GM12878 (cell line): ENCODE data around the gene CEP76. TPM values are rescaled to one million over a fixed set of nuclear protein-coding genes. Genes with fewer than 3 reads are reported as not detected.

Experiments used
- BMI1 ChIP-seq: fragments of 450-650 bp; IDR thresholded peaks from 2 replicates; pipeline ENCODE4 v1.6.1; 2016; ENCODE audit warnings: mild to moderate bottlenecking, moderate library complexity, borderline replicate concordance
- DPF2 ChIP-seq: fragments of 450-650 bp; IDR thresholded peaks from 2 replicates; pipeline ENCODE4 v1.6.1; 2017; ENCODE audit warnings: mild to moderate bottlenecking
- EP300 ChIP-seq, 2 experiments: fragments of 150-350 bp in 1 of 2; IDR thresholded peaks; 2 replicates each; pipeline ENCODE4 v1.6.1; 2011 to 2012; ENCODE audit warnings: low read depth in 2 of 2, low read length in 2 of 2, borderline replicate concordance in 1 of 2, improper control_type of control experiment in 1 of 2, inconsistent platforms in 1 of 2; ENCODE audit not compliant: control insufficient read depth in 1 of 2
- IKZF1 ChIP-seq: fragments of 450-650 bp; conservative IDR thresholded peaks from 2 replicates; pipeline ENCODE4 v1.6.1; 2017; ENCODE audit warnings: antibody characterized with exemption, mild to moderate bottlenecking
- SUPT20H ChIP-seq: IDR thresholded peaks from 2 replicates; pipeline ENCODE4 v1.6.1; 2011; ENCODE audit warnings: low read depth, mild to moderate bottlenecking, low read length, moderate library complexity, borderline replicate concordance; ENCODE audit not compliant: control insufficient read depth
- ZNF207 ChIP-seq: fragments of 450-650 bp; IDR thresholded peaks from 2 replicates; pipeline ENCODE4 v1.6.1; 2014; ENCODE audit warnings: antibody characterized with exemption, mild to moderate bottlenecking, borderline replicate concordance
- ZNF274 ChIP-seq: IDR thresholded peaks from one replicate; pipeline ENCODE4 v1.8.0; 2011; ENCODE audit not compliant: insufficient read length, insufficient read depth
- polyA plus RNA-seq, 11 experiments: library from polyadenylated mRNA; depleted of rRNA in 4 of 11; unstranded in 6 of 11; stranded (reverse) in 5 of 11; fragments of >200 nt; fragmentation: Nextera tagmentation in 4 of 11; fragmentation: Illumina TruSeq in 1 of 11; extraction: Ambion mirVana in 4 of 11; extraction: Trizol in 1 of 11; gene quantifications; 1 replicate in 1 of 11; 2 replicates in 10 of 11; pipeline versions ENCODE4 v1.2.1 to v1.2.3, GENCODE V29; 2011 to 2016; ENCODE audit warnings: inconsistent platforms in 2 of 11, missing spikeins in 2 of 11, low read depth in 1 of 11
- total RNA-seq, 4 experiments: library from RNA; depleted of rRNA in 3 of 4; stranded (reverse); fragments of >200 nt in 3 of 4; fragmentation: Illumina TruSeq in 1 of 4; extraction: Trizol in 1 of 4; gene quantifications; 2 replicates each; pipeline versions ENCODE4 v1.2.1 to v1.2.3, GENCODE V29; 2013 to 2021
- TF ChIP-seq, protein P1 (sequence below): IDR thresholded peaks from 2 replicates; pipeline ENCODE4 v1.6.1; 2012; ENCODE audit warnings: improper control_type of control experiment, low read depth, low read length; ENCODE audit not compliant: insufficient replicate concordance
- TF ChIP-seq, protein P2 (sequence below): fragments of 450-650 bp; formaldehyde crosslinking; IDR thresholded peaks from 2 replicates; pipeline ENCODE4 v1.5.0; 2022; ENCODE audit warnings: mild to moderate bottlenecking, missing genetic modification characterization
- TF ChIP-seq, protein P3 (sequence below): fragments of 450-650 bp; conservative IDR thresholded peaks from 2 replicates; pipeline ENCODE4 v1.6.1; 2017; ENCODE audit warnings: mild to moderate bottlenecking, moderate library complexity

CEP76 gene
- total and polyA plus RNA-seq, 10 of the 15 experiments (the other 5 are each of a cell fraction or from before 2014, with no cell fraction given), result 3.9 to 14.9 (median 13.2) TPM

DNA sequence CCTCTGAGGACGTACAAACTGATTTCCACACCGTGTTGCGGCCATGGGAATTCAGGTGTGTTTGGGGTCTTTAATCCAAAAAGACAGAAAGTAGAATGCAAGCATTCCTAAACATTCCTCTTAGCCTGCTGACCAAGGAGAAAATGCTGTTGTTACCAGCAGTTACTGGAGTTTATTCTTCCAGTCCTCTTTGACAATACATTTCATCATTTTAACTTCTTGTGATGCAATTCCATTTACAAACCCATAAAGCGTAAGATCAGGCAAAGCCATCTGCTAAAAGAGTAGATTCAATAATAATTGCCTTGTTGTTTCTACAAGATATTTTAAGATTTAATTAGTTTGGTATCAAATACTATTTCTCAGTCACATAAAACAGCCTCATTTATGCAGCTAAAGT is 77.3 kb downstream of the CEP76 start (continued):
- TF ChIP-seq, protein P1, sequence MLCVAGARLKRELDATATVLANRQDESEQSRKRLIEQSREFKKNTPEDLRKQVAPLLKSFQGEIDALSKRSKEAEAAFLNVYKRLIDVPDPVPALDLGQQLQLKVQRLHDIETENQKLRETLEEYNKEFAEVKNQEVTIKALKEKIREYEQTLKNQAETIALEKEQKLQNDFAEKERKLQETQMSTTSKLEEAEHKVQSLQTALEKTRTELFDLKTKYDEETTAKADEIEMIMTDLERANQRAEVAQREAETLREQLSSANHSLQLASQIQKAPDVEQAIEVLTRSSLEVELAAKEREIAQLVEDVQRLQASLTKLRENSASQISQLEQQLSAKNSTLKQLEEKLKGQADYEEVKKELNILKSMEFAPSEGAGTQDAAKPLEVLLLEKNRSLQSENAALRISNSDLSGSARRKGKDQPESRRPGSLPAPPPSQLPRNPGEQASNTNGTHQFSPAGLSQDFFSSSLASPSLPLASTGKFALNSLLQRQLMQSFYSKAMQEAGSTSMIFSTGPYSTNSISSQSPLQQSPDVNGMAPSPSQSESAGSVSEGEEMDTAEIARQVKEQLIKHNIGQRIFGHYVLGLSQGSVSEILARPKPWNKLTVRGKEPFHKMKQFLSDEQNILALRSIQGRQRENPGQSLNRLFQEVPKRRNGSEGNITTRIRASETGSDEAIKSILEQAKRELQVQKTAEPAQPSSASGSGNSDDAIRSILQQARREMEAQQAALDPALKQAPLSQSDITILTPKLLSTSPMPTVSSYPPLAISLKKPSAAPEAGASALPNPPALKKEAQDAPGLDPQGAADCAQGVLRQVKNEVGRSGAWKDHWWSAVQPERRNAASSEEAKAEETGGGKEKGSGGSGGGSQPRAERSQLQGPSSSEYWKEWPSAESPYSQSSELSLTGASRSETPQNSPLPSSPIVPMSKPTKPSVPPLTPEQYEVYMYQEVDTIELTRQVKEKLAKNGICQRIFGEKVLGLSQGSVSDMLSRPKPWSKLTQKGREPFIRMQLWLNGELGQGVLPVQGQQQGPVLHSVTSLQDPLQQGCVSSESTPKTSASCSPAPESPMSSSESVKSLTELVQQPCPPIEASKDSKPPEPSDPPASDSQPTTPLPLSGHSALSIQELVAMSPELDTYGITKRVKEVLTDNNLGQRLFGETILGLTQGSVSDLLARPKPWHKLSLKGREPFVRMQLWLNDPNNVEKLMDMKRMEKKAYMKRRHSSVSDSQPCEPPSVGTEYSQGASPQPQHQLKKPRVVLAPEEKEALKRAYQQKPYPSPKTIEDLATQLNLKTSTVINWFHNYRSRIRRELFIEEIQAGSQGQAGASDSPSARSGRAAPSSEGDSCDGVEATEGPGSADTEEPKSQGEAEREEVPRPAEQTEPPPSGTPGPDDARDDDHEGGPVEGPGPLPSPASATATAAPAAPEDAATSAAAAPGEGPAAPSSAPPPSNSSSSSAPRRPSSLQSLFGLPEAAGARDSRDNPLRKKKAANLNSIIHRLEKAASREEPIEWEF, result no peak
- TF ChIP-seq BMI1 (no peak), ZNF207 (no peak), ZNF274 (no peak), DPF2 (no peak), IKZF1 (no peak), EP300 (IDR thresholded peaks at IDR 0.05; ENCODE audit: borderline replicate concordance in 1 of 2, control insufficient read depth in 1 of 2, low read depth in 2 of 2, low read length in 2 of 2) (no peak), SUPT20H (no peak)
- TF ChIP-seq, protein P2, sequence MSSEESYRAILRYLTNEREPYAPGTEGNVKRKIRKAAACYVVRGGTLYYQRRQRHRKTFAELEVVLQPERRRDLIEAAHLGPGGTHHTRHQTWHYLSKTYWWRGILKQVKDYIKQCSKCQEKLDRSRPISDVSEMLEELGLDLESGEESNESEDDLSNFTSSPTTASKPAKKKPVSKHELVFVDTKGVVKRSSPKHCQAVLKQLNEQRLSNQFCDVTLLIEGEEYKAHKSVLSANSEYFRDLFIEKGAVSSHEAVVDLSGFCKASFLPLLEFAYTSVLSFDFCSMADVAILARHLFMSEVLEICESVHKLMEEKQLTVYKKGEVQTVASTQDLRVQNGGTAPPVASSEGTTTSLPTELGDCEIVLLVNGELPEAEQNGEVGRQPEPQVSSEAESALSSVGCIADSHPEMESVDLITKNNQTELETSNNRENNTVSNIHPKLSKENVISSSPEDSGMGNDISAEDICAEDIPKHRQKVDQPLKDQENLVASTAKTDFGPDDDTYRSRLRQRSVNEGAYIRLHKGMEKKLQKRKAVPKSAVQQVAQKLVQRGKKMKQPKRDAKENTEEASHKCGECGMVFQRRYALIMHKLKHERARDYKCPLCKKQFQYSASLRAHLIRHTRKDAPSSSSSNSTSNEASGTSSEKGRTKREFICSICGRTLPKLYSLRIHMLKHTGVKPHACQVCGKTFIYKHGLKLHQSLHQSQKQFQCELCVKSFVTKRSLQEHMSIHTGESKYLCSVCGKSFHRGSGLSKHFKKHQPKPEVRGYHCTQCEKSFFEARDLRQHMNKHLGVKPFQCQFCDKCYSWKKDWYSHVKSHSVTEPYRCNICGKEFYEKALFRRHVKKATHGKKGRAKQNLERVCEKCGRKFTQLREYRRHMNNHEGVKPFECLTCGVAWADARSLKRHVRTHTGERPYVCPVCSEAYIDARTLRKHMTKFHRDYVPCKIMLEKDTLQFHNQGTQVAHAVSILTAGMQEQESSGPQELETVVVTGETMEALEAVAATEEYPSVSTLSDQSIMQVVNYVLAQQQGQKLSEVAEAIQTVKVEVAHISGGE (CRISPR knock-in tag), result no peak
- TF ChIP-seq, protein P3, sequence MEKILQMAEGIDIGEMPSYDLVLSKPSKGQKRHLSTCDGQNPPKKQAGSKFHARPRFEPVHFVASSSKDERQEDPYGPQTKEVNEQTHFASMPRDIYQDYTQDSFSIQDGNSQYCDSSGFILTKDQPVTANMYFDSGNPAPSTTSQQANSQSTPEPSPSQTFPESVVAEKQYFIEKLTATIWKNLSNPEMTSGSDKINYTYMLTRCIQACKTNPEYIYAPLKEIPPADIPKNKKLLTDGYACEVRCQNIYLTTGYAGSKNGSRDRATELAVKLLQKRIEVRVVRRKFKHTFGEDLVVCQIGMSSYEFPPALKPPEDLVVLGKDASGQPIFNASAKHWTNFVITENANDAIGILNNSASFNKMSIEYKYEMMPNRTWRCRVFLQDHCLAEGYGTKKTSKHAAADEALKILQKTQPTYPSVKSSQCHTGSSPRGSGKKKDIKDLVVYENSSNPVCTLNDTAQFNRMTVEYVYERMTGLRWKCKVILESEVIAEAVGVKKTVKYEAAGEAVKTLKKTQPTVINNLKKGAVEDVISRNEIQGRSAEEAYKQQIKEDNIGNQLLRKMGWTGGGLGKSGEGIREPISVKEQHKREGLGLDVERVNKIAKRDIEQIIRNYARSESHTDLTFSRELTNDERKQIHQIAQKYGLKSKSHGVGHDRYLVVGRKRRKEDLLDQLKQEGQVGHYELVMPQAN, result no peak
